ENCODE results near the gene KCNT1.
A peak's percentile ranks its signal among the peaks of the same experiment; 100 is the strongest.

Gene KCNT1

GRCh38 chr9:135746565-135746964 lies 44.6 kb downstream of the KCNT1 start:
- Mint-ChIP-seq H3K4me3 (no peak overlapping the region), H3K36me3 (no peaks in the 10 kb centered on the region), H3K9me3 (no peaks in the 10 kb centered on the region), H3K4me1 (no peaks in the 10 kb centered on the region), H3K27me3 (peaks cover 6 to 11% of the 10 kb centered on the region in 2 donors), H3K27ac (no peak overlapping the region)
- DNase-seq (no peak), ATAC-seq (replicated peaks) (no peak)

- no peaks in the 10 kb centered on the region for H3K36me3 Mint-ChIP-seq
- H3K27ac Mint-ChIP-seq, result no peak overlapping the region
- H3K4me1 Mint-ChIP-seq, result no peaks in the 10 kb centered on the region
- DNase-seq (no peak), ATAC-seq (replicated peaks) (no peak)
- peaks cover 5 to 11% of the 10 kb centered on the region in 2 donors for H3K27me3 Mint-ChIP-seq
- no peaks in the 10 kb centered on the region for H3K9me3 Mint-ChIP-seq
- no peak overlapping the region for H3K4me3 Mint-ChIP-seq
Measured at GRCh38 chr9:135747311-135747710, 45.3 kb downstream of the KCNT1 start.

GRCh38 chr9:135748676-135749075 lies 46.7 kb downstream of the KCNT1 start:
- Mint-ChIP-seq H3K27ac (no peak overlapping the region), H3K4me1 (no peaks in the 10 kb centered on the region), H3K27me3 (peaks cover 8 to 14% of the 10 kb centered on the region in 2 donors), H3K36me3 (no peaks in the 10 kb centered on the region), H3K9me3 (peaks cover 3 to 4% of the 10 kb centered on the region in 2 donors), H3K4me3 (no peak overlapping the region)
- DNase-seq (no peak), ATAC-seq (replicated peaks) (no peak)

GRCh38 chr9:135749171-135750045 lies 47.4 kb downstream of the KCNT1 start:
- Mint-ChIP-seq H3K4me3 (no peak overlapping the region), H3K27me3 (peaks cover 8 to 14% of the 10 kb centered on the region in 2 donors), H3K27ac (no peak overlapping the region), H3K9me3 (peaks cover 3 to 4% of the 10 kb centered on the region in 2 donors), H3K36me3 (no peaks in the 10 kb centered on the region), H3K4me1 (no peaks in the 10 kb centered on the region)
- no peak for DNase-seq
- ATAC-seq (replicated peaks), result no peak

GRCh38 chr9:135750786-135751185 lies 48.8 kb downstream of the KCNT1 start:
- H3K27me3 Mint-ChIP-seq, result peaks cover 8 to 14% of the 10 kb centered on the region in 2 donors
- no peak for DNase-seq
- no peak overlapping the region for H3K27ac Mint-ChIP-seq

GRCh38 chr9:135751501-135751900 lies 49.5 kb downstream of the KCNT1 start:
- ATAC-seq (replicated peaks), result no peak
- H3K36me3 Mint-ChIP-seq, result no peaks in the 10 kb centered on the region

More at GRCh38 chr9:135750786-135751185, 48.8 kb downstream of the KCNT1 start:
- ATAC-seq (replicated peaks), result no peak
- no peaks in the 10 kb centered on the region for H3K4me1 Mint-ChIP-seq
- H3K4me3 Mint-ChIP-seq, result no peak overlapping the region
- no peaks in the 10 kb centered on the region for H3K36me3 Mint-ChIP-seq
- peaks cover 3 to 4% of the 10 kb centered on the region in 2 donors for H3K9me3 Mint-ChIP-seq

GRCh38 chr9:135752281-135753204 lies 50.6 kb downstream of the KCNT1 start:
- H3K27me3 Mint-ChIP-seq, result peaks cover 8% of the 10 kb centered on the region in 2 donors
- H3K9me3 Mint-ChIP-seq, result peaks cover 4 to 7% of the 10 kb centered on the region in 2 donors
- DNase-seq (no peak), ATAC-seq (replicated peaks) (peak; percentile 68 to 74)
- H3K36me3 Mint-ChIP-seq, result no peaks in the 10 kb centered on the region
- no peak overlapping the region for H3K4me3 Mint-ChIP-seq
- H3K4me1 Mint-ChIP-seq, result no peaks in the 10 kb centered on the region
- no peak overlapping the region for H3K27ac Mint-ChIP-seq

More at GRCh38 chr9:135751501-135751900, 49.5 kb downstream of the KCNT1 start:
- Mint-ChIP-seq H3K4me3 (no peak overlapping the region), H3K9me3 (peaks cover 4 to 7% of the 10 kb centered on the region in 2 donors), H3K4me1 (no peaks in the 10 kb centered on the region), H3K27me3 (peaks cover 8 to 13% of the 10 kb centered on the region in 2 donors), H3K27ac (no peak overlapping the region)
- no peak for DNase-seq

GRCh38 chr9:135753391-135754105 lies 51.6 kb downstream of the KCNT1 start:
- Mint-ChIP-seq H3K4me3 (no peak overlapping the region), H3K9me3 (peaks cover 4 to 7% of the 10 kb centered on the region in 2 donors), H3K27ac (no peak overlapping the region), H3K4me1 (no peaks in the 10 kb centered on the region), H3K27me3 (peaks cover 8% of the 10 kb centered on the region in 2 donors), H3K36me3 (no peaks in the 10 kb centered on the region)
- ATAC-seq (replicated peaks) (no peak), DNase-seq (no peak)

- H3K4me3 Mint-ChIP-seq, result no peak overlapping the region
- ATAC-seq (replicated peaks), result no peak
- no peaks in the 10 kb centered on the region for H3K4me1 Mint-ChIP-seq
- no peak for DNase-seq
- H3K9me3 Mint-ChIP-seq, result peaks cover 4 to 7% of the 10 kb centered on the region in 2 donors
- H3K27me3 Mint-ChIP-seq, result peaks cover 8% of the 10 kb centered on the region in 2 donors
- H3K36me3 Mint-ChIP-seq, result no peaks in the 10 kb centered on the region
- H3K27ac Mint-ChIP-seq, result no peak overlapping the region
Measured at GRCh38 chr9:135756576-135756975, 54.6 kb downstream of the KCNT1 start.

GRCh38 chr9:135757356-135757755 lies 55.4 kb downstream of the KCNT1 start:
- H3K4me3 Mint-ChIP-seq, result no peak overlapping the region
- DNase-seq, result no peak

GRCh38 chr9:135758056-135758455 lies 56.1 kb downstream of the KCNT1 start:
- Mint-ChIP-seq H3K9me3 (peaks cover 0 to 4% of the 10 kb centered on the region in 2 donors), H3K4me3 (no peak overlapping the region), H3K36me3 (no peaks in the 10 kb centered on the region), H3K27ac (no peak overlapping the region), H3K4me1 (no peaks in the 10 kb centered on the region), H3K27me3 (peaks cover 0 to 1% of the 10 kb centered on the region in 2 donors)
- no peak for ATAC-seq (replicated peaks)
- no peak for DNase-seq

More at GRCh38 chr9:135757356-135757755, 55.4 kb downstream of the KCNT1 start:
- H3K4me1 Mint-ChIP-seq, result no peaks in the 10 kb centered on the region
- H3K36me3 Mint-ChIP-seq, result no peaks in the 10 kb centered on the region
- H3K9me3 Mint-ChIP-seq, result peaks cover 3 to 7% of the 10 kb centered on the region in 2 donors
- no peak for ATAC-seq (replicated peaks)
- no peak overlapping the region for H3K27ac Mint-ChIP-seq
- H3K27me3 Mint-ChIP-seq, result peaks cover 7 to 8% of the 10 kb centered on the region in 2 donors

- Mint-ChIP-seq H3K36me3 (no peaks in the 10 kb centered on the region), H3K4me1 (no peaks in the 10 kb centered on the region), H3K4me3 (no peak overlapping the region), H3K27ac (no peak overlapping the region), H3K9me3 (peaks cover 0 to 4% of the 10 kb centered on the region in 2 donors), H3K27me3 (no peaks in the 10 kb centered on the region)
- ATAC-seq (replicated peaks), result no peak
- no peak for DNase-seq
Measured at GRCh38 chr9:135758870-135759269, 56.9 kb downstream of the KCNT1 start.

GRCh38 chr9:135759676-135760300 lies 57.8 kb downstream of the KCNT1 start:
- H3K9me3 Mint-ChIP-seq, result peaks cover under 1 to 4% of the 10 kb centered on the region in 2 donors
- no peak for ATAC-seq (replicated peaks)
- H3K4me1 Mint-ChIP-seq, result no peaks in the 10 kb centered on the region
- no peak overlapping the region for H3K27ac Mint-ChIP-seq
- no peaks in the 10 kb centered on the region for H3K36me3 Mint-ChIP-seq
- no peak for DNase-seq
- no peaks in the 10 kb centered on the region for H3K27me3 Mint-ChIP-seq
- no peak overlapping the region for H3K4me3 Mint-ChIP-seq
